GM19023 (cell line): ENCODE data around the gene EMILIN3.

Source experiments
- ATAC-seq: cut with Tn5 transposase; IDR thresholded peaks from one replicate; pipeline ENCODE4 v1.9.1; 2021; ENCODE audit warnings: mild to moderate bottlenecking, moderate library complexity; ENCODE audit not compliant: unreplicated experiment

EMILIN3 gene

GRCh38 chr20:41392871-41393704 is 26.5 kb upstream of the EMILIN3 start:
- ATAC-seq = no peak

- no peak for ATAC-seq
These were observed 25.7 kb upstream of the EMILIN3 start for GRCh38 chr20:41392295-41392694.

GRCh38 chr20:41391587-41392001 is 25.0 kb upstream of the EMILIN3 start:
- no peak for ATAC-seq

GRCh38 chr20:41390889-41391288 is 24.3 kb upstream of the EMILIN3 start:
- no peak for ATAC-seq

GRCh38 chr20:41387444-41387851 is 20.8 kb upstream of the EMILIN3 start:
- no peak for ATAC-seq

GRCh38 chr20:41386502-41387427 is 20.1 kb upstream of the EMILIN3 start:
- ATAC-seq = no peak

GRCh38 chr20:41382791-41383305 is 16.2 kb upstream of the EMILIN3 start:
- no peak for ATAC-seq

- no peak for ATAC-seq
These were observed 14.1 kb upstream of the EMILIN3 start for GRCh38 chr20:41380551-41381193.

GRCh38 chr20:41379551-41379950 is 12.9 kb upstream of the EMILIN3 start:
- no peak for ATAC-seq

- ATAC-seq = no peak
These were observed 10.7 kb upstream of the EMILIN3 start for GRCh38 chr20:41377275-41377674.

- no peak for ATAC-seq
These were observed 9.7 kb upstream of the EMILIN3 start for GRCh38 chr20:41376349-41376748.

GRCh38 chr20:41375846-41376245 is 9.2 kb upstream of the EMILIN3 start:
- ATAC-seq = no peak

GRCh38 chr20:41373931-41374920 is 7.6 kb upstream of the EMILIN3 start:
- no peak for ATAC-seq

GRCh38 chr20:41373251-41373783 is 6.7 kb upstream of the EMILIN3 start:
- ATAC-seq = no peak

- ATAC-seq = no peak
These were observed 4.8 kb upstream of the EMILIN3 start for GRCh38 chr20:41371371-41371770.

- ATAC-seq = no peak
These were observed 3.6 kb upstream of the EMILIN3 start for GRCh38 chr20:41370176-41370575.

- no peak for ATAC-seq
These were observed 3.1 kb upstream of the EMILIN3 start for GRCh38 chr20:41369673-41370072.

- ATAC-seq = no peak
These were observed 1.3 kb upstream of the EMILIN3 start for GRCh38 chr20:41367956-41368355.

GRCh38 chr20:41367393-41367695 is 726 bp upstream of the EMILIN3 start:
- no peak for ATAC-seq
